Lower lobe of right lung (tissue), 2 donors: Measurements from ENCODE around the gene NGEF. TPM values are rescaled to one million over a fixed set of nuclear protein-coding genes. Genes with fewer than 3 reads are reported as not detected.

Experiments used
- ATAC-seq, 2 donors: fragments of 200-7000 bp; cut with Tn5 transposase; one replicate each; pipeline ENCODE4 v1.9.1; 2020 to 2022; ENCODE audit warnings: mild to moderate bottlenecking in 2 of 2, moderate library complexity in 2 of 2
- DNase-seq: peaks from one replicate; pipeline ENCODE4 v3.0.0-alpha.2; 2020
- H3K27ac ChIP-seq: fragments of 200-600 bp; one replicate; pipeline ENCODE4 v1.8.0; 2022
- H3K27me3 ChIP-seq: fragments of 200-600 bp; one replicate; pipeline ENCODE4 v1.8.0; 2022; ENCODE audit warnings: low read depth
- H3K36me3 ChIP-seq: fragments of 200-600 bp; one replicate; pipeline ENCODE4 v1.8.0; 2022; ENCODE audit warnings: mild to moderate bottlenecking
- H3K4me1 ChIP-seq: fragments of 200-600 bp; one replicate; pipeline ENCODE4 v1.8.0; 2022
- H3K4me3 ChIP-seq: fragments of 200-600 bp; one replicate; pipeline ENCODE4 v1.8.0; 2022; ENCODE audit warnings: mild to moderate bottlenecking
- H3K9me3 ChIP-seq: fragments of 200-600 bp; one replicate; pipeline ENCODE4 v1.8.0; 2022
- intact Hi-C: fragments of 100-400 bp; cut with DNase I; formaldehyde crosslinking; loops from one replicate; pipeline ENCODE4 v1.11.0; 2022
- total RNA-seq: library from RNA; stranded (reverse); fragmentation: NEBNext Ultra II Directional; extraction: Animal tissue kit (Norgen Biotek cat#: 25700); gene quantifications from one replicate; pipeline ENCODE4 v1.2.1, GENCODE V29; 2021
- TF ChIP-seq, protein P1 (sequence below): fragments of 200-600 bp; IDR thresholded peaks from one replicate; pipeline ENCODE4 v1.8.0; 2022; ENCODE audit warnings: antibody characterized with exemption, mild to moderate bottlenecking
- donor health status: DM: no; HTN: yes; CAD: no; lungs with severe emphysema.

Gene NGEF
- total RNA-seq, 1 donor from 2014 or later, result 1.7 TPM

DNA sequence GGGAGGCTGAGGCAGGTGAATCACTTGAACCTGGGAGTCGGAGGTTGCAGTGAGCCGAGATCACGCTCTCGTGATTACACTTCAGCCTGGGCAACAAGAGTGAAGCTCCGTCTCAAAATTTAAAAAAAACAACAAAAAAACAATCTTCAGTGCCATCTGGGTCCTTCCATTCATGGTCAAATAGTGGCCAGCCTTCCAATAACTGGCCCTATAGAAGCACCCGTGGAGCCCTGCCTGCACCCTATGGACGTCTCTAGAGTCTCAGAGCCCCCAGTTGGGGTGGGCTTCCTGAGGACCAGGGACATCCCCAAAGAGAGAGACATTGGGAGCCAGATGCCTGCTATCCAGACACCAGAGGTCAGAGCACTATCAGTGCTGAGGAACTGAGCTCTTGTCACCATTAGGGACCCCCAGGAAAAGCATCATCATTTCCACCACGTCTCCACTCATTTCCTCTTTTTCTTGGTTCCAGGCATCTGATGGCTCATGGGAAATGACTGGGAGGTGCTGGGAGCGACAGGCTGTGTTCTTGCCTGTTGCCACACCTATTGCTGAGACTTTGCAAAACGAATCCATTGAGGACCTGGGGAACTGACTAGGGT, 28.8 kb upstream of the NGEF start:
- H3K36me3 ChIP-seq, result no peaks in the 10 kb centered on the region
- no peak overlapping the region for H3K4me3 ChIP-seq
- no peak for DNase-seq
- TF ChIP-seq, protein P1, sequence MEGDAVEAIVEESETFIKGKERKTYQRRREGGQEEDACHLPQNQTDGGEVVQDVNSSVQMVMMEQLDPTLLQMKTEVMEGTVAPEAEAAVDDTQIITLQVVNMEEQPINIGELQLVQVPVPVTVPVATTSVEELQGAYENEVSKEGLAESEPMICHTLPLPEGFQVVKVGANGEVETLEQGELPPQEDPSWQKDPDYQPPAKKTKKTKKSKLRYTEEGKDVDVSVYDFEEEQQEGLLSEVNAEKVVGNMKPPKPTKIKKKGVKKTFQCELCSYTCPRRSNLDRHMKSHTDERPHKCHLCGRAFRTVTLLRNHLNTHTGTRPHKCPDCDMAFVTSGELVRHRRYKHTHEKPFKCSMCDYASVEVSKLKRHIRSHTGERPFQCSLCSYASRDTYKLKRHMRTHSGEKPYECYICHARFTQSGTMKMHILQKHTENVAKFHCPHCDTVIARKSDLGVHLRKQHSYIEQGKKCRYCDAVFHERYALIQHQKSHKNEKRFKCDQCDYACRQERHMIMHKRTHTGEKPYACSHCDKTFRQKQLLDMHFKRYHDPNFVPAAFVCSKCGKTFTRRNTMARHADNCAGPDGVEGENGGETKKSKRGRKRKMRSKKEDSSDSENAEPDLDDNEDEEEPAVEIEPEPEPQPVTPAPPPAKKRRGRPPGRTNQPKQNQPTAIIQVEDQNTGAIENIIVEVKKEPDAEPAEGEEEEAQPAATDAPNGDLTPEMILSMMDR, result no peak
- H3K27ac ChIP-seq, result no peak overlapping the region
- no peaks in the 10 kb centered on the region for H3K9me3 ChIP-seq
- no peak for ATAC-seq
- no peaks in the 10 kb centered on the region for H3K4me1 ChIP-seq
- intact Hi-C loops, result no loop called here
- peaks cover 4% of the 10 kb centered on the region for H3K27me3 ChIP-seq

DNA sequence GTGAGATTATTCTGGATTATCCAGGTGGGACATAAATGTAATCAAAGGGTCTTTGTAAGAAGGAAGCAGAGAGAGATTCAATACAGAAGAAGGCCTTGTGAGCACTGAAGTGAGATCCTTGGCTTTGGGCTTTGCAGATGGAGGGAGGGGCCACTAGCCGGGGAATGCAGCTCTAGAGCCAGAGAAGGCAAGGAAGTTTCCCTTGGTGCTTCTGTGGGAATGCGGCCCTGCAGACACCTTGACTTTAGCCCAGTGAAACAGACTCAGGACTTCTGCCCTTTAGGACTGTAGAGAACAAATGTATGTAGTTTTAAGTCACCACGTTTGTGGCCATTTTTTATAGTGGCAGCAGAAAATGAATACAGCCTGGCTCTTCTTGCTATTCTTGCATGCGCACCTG, 27.5 kb upstream of the NGEF start:
- Histone ChIP-seq H3K27me3 (peaks cover 4% of the 10 kb centered on the region), H3K4me3 (no peak overlapping the region), H3K27ac (no peak overlapping the region), H3K4me1 (no peaks in the 10 kb centered on the region), H3K36me3 (no peaks in the 10 kb centered on the region), H3K9me3 (no peaks in the 10 kb centered on the region)
- TF ChIP-seq, protein P1, result no peak
- ATAC-seq (no peak), DNase-seq (no peak)
- intact Hi-C loops, result no loop called here

DNA sequence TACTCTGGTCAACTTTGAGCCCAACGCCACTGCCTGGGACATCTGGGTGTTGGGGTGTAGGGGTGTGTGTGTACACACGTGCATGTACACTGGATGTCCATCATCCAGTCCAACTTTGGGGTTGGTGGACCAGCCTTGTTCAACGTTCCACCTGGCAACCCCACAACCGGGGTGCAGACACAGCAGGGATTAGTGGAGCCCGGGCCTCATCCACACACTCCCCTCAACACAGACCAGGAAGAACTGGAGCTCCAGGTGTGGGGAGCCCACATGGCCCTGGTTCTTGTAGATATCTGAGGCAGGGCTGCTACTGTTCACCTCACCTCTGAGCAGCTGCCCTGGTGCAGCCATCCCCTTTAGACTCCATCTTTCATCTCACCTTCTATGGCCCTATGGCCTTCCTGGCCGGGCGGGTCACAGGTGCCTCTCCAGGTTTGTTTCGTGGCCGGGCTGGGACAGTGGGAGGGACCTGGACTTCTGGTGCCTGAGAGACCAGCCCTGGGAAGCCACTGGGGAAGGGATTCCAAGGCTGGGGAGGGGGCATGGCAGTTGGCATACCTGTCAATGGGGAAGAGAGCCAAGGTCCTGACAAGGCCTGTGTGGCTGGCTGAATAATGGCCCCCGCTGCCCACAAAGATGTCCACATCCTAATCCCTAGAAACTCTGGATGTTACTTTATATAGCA, 26.9 kb upstream of the NGEF start:
- TF ChIP-seq, protein P1, result no peak
- H3K9me3 ChIP-seq, result no peaks in the 10 kb centered on the region
- H3K4me3 ChIP-seq, result no peak overlapping the region
- intact Hi-C loops, result no loop called here
- peaks cover 4% of the 10 kb centered on the region for H3K27me3 ChIP-seq
- H3K27ac ChIP-seq, result no peak overlapping the region
- H3K36me3 ChIP-seq, result no peaks in the 10 kb centered on the region
- ATAC-seq, result no peak
- no peak for DNase-seq
- H3K4me1 ChIP-seq, result no peaks in the 10 kb centered on the region

DNA sequence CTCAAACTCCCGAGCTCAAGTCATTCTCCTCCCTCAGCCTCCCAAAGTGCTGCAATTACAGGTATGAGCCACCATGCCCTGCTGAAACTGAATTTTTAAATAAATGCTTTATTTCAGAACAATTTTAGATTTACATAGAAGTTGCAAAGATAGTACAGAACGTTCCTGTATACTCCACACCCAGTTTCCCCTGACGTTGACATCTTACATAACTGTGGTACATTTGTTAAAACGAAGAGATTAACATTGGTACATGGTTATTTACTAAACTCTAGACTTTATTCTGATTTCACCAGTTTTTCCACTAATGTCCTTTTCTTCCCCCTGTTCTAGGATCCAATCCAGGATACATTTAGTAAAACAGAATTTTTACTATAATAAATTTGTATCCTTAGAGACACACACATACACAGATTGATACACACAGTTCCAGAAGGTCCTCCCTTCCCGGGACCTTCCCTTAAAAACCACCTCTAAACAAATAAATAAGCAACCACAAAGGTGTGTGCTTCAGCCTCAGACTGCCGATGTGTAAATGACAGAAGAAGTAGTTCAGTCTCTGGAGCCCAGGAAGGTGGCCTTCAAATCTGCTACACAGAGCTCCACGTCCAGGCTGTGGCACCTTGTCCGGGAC, 26.3 kb upstream of the NGEF start:
- H3K27me3 ChIP-seq, result peaks cover 4% of the 10 kb centered on the region
- no peaks in the 10 kb centered on the region for H3K4me1 ChIP-seq
- TF ChIP-seq, protein P1, result no peak
- ATAC-seq, result no peak
- intact Hi-C loops, result no loop called here
- H3K27ac ChIP-seq, result no peak overlapping the region
- no peaks in the 10 kb centered on the region for H3K9me3 ChIP-seq
- H3K36me3 ChIP-seq, result no peaks in the 10 kb centered on the region
- DNase-seq, result no peak
- no peak overlapping the region for H3K4me3 ChIP-seq

DNA sequence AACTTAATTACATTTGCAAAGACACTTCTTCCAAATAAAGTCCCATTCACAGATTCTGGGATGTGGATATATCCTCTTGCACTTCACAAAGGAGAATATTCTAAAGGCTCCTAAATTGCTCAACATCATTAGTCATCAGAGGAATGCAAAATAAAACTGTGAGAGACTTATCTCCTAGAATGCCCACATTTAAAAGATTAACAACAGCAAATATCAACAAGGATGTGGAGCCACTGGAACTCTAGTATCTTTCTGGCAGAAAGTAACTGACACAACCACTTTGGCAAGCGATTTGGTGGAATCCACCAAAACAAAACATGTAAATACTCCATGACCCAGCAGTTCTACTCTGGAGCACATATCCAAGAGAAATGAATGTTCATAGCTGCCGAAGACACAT, 24.0 kb upstream of the NGEF start:
- Histone ChIP-seq H3K4me3 (no peak overlapping the region), H3K27me3 (peaks cover 4% of the 10 kb centered on the region), H3K27ac (no peak overlapping the region), H3K4me1 (no peaks in the 10 kb centered on the region), H3K36me3 (no peaks in the 10 kb centered on the region), H3K9me3 (no peaks in the 10 kb centered on the region)
- no peak for ATAC-seq
- TF ChIP-seq, protein P1, result no peak
- DNase-seq, result no peak
- intact Hi-C loops, result no loop called here
